Activated CD4-positive, alpha-beta T cell treated with anti-CD3 and anti-CD28 coated beads, Interleukin-10, Interleukin-2, amounts not matched to agents 100 ng/mL and 50 ng/mL, durations not matched to agents 16 hours and 8 hours (primary cell): Measurements from ENCODE around the gene TMEM209.
"Not testable (repeated sequence)": the region's sequence is repeated elsewhere in the genome, so short reads cannot be mapped to it uniquely, and the experiment has no call there.

ENCODE experiments used
- DNase-seq: peaks from one replicate; pipeline ENCODE4 v3.0.0-alpha.2; 2020

The TMEM209 gene

DNA sequence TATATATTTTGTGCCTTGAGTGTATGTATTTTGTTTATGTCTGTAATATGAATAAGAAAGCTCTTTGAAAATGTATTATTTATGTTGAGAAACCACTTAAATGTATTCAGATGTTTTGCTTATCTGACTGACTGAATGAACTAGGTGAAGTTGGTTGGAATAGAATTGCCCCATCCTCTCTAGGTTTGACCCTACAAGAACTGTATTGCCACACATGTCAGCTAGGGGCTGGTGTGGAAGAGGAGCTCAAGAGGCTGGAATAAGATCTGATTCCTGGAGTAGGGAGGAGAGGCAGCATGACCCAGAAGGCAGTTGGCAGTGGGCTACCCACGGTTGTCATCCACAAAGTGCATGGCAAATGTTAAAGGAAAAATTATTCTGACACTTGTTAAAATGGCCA, 11.5 kb upstream of the TMEM209 start:
- DNase-seq = no peak

DNA sequence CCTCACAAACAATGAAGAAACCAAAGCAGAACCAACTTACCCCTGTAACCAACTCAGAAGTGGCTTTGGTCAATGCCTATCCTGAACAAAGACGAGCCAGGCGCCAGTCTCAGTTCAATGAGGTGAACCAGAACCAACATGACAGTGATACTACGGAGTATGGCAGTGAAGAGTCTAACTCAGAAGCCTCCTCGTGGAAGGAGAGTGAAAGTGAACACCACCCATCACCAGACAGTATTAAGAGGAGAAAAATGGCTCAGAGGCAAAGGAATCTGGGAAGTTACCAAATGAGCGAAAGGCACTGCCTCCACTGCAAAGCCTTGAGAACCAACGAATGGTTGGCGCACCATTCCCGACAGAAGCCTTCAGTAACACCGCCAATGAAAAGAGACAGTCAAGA, 10.8 kb upstream of the TMEM209 start:
- DNase-seq = no peak

DNA sequence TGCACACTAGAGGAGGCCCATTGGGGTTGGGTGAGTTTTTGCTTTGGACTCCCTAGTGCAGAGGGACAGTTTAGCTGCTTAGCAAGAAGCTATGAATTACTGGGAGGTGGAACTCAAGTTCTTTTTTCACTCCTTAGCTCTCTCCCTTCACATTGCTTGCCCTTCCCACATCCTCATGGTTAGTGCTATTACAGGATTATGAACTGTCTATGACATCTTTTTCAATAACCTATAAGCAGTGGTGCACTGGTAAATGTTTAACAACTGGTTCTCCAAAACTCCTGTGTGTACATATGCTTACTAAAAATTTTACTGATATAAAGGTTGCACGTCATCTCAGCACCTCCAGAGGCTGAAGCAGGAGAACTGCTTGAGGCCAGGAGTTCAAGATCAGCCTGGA, 8.6 kb upstream of the TMEM209 start:
- DNase-seq = no peak

DNA sequence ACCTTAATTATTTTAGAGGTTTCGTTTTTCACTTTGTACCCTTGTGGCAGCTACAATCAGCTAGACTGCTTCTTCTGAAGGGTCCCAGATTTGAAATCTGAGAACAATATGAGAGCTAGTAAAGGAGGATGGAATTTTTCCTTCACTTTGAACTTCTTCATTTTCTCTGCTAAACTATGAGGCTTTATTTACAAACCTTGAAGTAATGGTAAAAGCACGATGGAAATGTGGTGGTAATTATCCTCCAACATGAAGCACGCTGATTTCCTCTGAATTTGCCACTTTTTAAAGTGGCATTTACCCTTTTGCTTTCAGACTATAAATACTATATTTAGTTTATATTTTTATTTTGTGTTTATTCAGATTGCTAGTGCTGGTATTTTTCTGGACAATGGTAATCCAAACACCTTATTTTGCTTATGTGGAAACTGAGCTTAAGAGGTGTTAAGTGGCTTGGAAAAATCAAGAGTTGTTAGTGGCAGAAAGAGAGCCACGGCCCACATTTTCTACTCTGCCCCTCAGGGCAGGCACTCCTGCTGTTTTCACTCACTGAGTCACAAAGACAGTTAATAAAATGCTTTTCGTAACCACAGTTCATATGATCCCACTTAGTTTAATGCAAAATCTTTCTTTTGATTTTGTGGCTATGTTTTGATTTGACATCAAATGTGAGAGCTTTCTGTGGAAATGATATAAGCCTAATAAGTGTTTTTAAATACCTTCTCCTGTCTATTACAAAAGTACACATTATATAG, 5.2 kb upstream of the TMEM209 start:
- no peak for DNase-seq

DNA sequence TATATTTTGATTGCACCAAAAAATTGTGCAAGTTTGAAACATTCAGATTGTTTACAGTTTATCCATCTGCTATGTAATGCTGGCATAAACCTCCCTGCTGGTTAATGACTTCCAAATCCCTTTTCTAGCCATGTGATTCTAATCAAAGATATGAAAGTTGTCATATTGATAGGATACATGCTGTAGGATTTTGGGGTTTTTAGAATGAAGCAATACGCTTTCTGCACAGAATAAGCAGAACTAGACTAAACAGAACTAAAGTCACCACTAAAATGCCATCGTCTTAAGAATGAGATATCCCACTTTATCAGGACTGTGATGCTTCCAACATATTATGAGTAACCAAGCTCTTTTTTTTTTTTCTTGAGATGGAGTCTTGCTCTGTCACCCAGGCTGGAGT, 3.3 kb upstream of the TMEM209 start:
- DNase-seq = no peak

DNA sequence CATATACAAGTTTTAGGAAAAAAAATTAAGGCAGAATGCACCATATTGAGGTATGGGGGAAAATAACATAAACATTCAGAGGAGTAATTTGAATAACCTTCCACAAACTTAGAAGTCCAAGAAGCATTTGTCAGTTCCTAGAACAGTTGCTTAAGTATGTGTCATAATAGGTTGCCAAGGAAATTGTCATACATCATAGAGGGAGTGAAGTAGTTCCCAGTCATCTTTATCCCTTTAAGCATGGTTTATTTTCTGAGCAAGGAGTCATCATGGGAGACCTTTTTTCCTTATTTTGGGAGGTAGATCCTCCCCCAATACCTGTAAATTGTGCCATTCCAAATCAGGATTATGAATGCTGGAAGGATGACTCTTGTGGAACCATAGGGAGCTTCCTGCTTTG, 2.4 kb upstream of the TMEM209 start, which contains the start of gene SSMEM1:
TSS of gene SSMEM1 (plus strand) at position 219 of the 400 bp plus-strand sequence. CDS start at position 270, 51 bp downstream.
- DNase-seq = no peak

DNA sequence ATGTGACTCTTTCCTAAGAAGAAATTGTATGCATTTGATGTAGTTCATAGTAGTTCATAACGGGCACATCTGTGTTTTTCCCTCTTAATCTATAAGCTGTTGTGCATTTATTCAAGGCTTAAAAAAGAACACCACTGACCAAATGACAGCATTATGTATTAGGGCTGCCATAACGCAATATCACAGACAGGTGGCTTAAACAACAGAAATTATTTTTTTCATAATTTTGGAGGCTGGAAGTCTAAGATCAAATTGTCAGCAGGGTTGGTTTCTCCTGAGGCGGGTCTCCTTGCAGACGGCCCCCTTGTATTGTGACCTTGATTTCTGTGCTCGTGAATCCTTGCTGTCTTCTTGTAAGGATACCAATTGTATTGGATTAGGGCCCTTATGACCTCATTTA, 1.8 kb upstream of the TMEM209 start:
- DNase-seq = no peak

DNA sequence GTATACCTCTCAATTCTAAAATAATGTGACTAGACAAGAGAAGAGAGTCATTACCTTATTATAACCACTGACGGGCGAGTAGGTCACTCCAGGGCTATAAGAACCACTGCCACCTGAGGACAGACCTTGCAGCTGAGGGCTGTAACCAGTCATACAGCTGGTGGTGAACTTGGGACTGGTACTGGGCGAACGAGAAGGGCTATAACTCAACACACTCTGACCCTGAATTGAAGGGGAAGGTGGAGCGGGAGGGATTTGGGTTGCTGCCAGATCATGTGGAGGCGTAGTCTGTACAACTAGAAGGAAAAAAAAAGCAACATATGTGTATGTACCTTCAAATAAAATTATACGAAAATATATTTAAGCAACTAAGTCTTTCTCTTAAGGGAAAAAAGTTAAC, 3.4 kb downstream of the TMEM209 start:
- DNase-seq = no peak

DNA sequence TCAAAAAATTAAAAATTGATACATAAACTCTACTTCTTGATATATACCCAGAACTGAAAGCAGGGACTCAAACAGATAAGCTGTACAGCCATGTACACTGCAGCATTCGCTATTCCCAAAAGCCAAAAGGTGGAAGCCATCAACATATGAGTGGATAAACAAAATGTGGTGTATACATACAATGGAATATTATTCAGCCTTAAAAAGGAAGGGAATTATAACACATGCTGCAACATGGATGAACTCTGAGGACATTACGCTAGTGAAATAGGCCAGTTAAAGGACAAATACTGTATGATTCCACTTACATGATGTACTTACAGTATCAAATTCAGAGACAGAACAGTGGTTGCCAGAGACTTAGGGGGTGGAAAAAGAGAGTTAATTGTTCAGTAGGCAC, 8.1 kb downstream of the TMEM209 start:
- no peak for DNase-seq

DNA sequence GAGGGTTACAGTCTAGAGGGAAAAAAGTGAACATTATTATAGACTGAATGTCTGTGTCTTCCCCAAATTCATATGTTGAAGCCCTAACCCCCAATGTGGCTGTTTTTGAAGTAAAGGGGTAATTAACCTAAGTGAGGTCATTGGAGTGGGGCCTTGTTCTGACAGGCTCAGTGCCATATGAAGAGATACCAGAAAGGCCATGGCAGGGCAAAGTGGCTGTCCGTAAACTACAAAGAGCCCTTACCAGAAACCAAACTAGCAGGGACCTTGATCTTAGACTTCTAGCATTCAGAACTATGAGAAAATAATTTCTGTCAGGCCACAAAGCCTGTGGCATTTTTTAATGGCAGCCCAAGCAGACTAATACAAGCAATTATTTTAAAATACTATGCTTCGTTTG, 8.7 kb downstream of the TMEM209 start:
- no peak for DNase-seq

DNA sequence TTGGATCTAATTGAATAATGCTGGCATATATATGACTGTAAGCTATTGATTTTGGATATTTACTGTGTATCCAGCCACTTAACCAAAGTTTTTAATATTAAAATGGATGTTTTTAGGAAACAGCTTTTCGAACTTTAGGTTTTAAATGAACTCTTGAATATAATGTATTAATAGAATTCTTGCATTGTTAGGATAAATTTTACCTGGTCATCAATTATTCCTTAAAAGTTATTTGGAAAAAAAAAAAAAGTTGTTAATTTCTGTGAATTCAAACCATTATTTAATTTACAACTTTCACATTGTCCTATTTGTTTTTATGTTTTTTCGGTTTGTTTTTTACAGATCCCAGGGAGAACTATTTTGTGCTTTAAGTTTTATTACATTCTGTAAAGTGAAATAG, 9.8 kb downstream of the TMEM209 start:
- no peak for DNase-seq

DNA sequence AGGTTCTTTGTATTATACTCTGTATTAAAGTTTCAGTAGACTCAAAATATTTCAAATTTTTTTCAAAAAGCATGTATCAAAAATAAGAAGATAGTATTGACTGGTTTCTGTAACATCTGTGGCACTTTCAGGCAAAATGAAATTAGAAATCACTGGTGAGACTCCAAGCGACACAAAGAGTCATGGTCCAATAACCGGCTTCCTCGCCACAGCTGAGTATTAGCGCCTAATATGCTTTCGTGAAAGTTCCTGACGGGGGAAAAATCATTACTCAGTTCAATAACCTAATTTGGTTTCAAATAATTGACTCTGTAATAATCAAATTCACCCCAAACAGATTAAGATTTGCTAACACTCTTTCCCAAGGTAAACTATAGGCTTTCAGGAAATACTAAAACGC, 13.4 kb downstream of the TMEM209 start:
- no peak for DNase-seq

DNA sequence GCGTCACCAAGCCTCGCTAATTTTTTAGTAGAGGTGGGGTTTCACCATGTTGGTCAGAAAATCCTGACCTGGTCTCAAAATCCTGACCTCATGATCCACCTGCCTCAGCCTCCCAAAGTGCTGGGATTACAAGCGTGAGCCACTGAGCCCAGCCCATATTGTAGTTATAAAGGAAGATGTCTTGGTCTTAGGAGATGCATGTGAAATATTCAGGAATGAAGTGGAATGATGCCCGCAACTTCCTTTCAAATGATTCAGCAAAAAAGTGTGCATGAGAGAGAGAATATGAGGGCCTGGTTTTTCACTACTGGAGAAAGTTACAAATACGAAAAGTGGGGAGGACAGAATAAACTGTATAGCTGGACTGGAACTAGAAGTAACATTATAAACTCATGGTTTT, 15.9 kb downstream of the TMEM209 start:
- DNase-seq = no peak

DNA sequence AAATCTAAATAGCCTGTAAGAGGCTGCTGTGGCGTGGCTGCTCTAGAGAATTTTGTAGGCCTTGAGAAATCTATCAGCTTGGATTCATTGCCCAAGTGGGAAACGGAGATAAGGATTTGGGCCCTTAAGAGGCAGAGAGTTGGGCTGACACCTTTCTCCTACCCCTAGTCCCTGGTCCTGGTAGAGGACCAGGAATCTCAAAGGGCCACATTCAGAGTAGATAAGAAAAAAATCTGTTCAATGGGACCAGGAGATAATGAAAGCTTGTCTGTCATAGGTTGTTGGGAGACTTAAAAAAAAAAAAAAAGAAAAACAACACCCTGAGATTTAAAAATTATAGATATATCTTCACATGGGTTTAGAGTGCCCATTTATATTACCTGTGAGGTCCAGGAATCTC, 17.8 kb downstream of the TMEM209 start:
- DNase-seq = no peak

DNA sequence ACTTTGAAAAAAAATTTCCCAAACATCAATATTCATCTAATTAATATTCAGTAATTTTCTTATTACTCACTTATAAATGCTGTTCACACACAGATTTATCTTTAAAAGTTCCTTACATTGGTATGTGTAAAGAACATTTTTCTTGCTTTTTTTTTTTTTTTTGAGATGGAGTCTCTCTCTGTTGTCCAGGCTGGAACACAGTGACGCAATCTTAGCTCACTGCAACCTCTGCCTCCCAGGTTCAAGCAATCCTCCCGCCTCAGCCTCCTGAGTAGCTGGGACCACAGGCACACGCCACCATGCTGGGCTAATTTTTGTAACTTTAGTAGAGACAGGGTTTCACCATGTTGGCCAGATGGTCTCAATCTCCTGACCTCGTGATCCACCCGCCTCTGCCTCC, 20.9 kb downstream of the TMEM209 start:
- not testable (repeated sequence) for DNase-seq

DNA sequence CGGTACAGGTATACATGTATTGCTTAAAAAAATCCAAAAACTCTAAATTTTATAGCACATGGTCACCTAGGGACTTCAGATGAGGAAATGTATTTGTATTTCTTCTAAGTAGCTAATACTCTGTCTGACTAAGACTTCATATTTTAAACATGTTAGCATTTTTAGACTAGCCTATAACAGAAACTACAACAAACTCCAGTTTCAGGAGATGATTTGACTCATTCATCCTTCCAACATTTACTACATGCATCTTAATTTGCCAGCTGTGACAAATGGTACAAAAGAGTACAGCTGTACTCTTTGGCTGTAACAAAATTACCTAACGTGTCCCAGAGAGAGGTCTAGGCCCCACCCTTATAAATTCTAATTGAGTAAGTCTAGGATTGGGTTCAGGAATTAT, 22.2 kb downstream of the TMEM209 start:
- peak; percentile 71 for DNase-seq

DNA sequence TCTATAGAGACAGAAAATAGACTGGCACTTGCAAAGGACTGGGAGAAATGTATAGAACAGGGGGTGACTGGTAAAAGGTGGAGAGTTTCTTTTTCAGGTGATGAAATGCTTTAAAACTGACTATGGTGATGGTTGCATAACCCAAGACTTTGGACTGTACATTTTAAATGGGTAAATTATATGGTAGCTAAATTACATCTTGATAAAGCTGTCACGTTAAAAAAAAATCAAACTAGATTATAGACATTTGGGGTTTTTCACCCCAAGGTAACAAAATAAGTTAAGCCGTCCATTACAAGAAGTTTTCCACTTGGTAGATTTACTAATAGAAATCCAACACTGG, 24.0 kb downstream of the TMEM209 start:
- DNase-seq = no peak

DNA sequence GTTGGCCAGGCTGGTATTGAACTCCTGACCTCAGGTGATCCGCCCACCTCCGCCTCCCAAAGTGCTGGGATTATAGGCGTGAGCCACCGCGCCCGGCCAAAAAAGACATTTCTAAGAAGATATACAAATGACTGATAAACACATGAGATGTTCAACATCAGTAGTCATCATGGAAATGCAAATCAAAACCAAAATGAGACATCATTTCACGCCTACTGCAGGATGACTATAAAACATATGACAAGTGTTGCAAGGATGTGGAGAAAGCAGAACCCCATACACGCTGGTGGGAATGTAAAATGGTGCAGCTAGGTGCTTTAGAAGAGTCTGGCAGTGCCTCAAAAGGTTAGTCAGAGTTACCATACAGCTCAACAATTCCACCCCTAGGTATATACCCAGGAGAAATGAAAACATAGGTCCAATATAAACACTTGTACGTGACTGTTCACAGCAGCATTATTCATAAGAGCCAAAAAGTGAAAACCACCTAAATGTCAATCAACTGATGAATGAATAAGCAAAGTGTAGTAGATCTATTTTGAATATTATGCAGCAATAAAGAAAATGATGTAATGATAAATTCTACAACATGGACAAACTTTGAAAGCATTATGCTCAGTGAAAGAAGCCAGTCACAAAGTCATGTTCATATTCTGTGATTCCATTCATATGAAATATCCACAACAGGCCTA, 24.5 kb downstream of the TMEM209 start:
- DNase-seq = peak; percentile 86

DNA sequence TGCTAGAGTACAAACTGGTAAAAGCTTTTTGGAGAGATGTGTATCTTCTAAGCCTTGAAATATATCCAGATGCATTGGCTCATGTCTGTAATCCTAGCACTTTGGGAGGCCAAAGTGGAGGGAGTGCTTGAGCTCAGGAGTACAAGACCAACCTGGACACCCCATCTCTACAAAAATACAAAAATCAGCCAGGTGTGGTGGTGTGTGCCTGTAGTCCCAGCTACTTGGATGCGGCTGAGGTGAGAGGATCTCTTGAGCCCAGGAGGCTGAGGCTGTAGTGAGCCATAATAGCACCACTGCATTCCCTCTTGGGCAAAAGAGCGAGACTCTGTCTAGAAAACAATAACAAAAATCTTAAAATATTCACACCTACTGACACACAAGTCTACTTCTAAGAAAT, 25.6 kb downstream of the TMEM209 start:
- DNase-seq = no peak

DNA sequence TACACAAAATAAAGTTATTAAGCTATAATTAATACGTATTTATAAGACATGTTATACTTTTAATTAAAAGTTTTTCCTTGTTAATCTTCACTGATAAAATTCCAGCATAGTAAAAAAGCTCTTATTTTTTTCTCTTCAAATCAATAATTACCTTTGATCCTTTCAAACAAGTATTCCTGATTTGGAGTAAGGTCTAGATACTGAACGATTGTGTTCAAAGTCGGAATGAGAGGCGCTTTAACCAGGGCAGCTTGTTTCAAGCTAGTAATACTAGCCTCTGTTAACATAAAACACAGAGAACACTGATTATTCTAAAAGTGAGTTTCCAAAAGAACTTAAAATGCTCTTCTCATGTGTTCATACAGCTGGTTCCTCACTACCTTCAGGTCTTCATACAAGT, 27.0 kb downstream of the TMEM209 start:
- no peak for DNase-seq

DNA sequence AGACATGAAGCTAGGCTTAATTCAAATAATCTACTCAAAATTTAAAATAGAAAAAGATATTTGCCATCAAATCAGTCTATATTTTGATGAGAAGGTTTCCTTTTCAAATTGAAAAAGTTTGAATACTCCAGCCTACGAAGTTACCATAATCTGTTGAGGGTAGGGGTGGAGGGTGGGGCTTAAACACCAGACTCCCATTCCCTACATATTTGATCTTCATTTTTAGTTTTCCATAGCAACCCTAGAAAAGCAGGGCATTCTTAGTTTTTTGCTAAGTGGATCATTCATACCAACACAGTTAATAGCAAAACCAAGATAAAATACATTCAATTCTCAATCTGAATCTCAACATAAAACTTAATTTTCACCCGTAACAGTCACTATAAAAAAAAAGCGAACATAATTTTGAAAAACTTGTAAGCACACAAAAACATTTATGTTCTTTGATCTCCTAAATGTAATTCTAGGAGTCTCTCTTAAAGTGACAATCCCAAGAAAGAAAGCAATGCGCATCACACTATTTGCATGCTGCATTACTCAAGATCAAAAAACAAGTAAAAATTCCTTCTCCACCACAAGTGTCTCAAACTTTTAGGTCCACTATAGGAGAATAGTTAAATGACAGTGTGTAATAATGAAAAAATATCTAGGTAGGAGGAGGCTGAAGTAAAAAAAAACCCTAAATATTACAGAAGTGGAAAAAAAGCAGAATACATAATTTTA, 30.8 kb downstream of the TMEM209 start:
- DNase-seq = no peak

DNA sequence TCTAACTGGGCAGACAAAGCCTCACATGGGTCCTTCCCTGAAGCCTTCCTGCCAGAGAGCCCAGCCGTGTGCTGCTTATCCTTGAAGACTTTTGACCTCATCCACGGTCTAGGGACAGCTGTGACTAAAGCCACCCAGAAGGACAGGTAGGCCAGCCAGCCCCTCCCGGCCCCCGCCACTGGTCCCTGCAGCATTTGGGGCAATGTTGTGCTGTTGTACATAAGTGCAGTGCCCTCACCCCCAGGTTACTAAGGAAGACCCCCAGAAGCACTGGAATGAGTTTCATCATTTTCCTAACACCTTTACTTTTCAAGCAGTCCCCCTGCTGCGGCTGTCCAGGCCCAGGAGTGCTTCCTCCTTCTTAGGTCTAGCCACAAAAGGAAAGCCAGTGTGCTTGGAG, 43.0 kb downstream of the TMEM209 start:
- no peak for DNase-seq

DNA sequence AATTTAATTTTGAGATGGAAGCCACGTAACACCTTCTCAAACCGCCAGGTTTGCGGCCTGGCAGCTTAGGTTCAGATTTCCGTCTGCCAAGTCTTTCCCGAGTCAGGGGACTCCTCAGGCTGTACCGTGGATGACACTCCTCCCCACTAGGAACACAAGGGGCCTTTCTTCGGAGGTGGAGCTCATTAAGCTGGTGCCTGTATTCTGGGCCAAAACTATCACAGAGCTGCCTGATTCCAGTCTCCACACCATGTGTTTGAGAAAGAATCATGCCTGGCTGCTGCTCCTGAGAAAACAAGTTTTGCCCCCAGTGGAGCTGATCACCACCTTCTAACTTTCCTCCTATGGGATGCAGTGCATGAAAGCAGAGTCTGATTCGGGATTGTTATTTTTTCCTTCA, 44.8 kb downstream of the TMEM209 start:
- no peak for DNase-seq

DNA sequence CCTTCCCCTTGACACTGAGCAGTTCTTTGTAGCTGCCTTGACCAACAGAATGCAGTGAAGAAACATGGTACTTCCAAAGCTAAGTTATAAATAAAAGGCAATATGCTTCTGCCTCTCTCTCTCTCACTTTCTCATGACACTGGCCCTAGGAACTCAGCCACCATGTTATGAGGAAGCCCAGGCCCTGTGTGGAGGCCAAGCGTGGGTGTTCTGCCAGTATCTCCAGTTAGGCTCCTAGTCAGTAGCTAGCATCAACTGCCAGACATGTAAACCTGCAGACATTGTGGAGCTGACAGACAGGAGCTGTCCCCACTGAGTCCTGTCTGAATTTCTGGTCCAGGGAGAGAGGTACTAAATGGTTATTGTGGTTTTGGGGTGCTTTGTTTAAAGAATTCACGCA, 45.2 kb downstream of the TMEM209 start:
- DNase-seq = no peak
